ENCODE data around the gene VPS41.

The VPS41 gene

DNA sequence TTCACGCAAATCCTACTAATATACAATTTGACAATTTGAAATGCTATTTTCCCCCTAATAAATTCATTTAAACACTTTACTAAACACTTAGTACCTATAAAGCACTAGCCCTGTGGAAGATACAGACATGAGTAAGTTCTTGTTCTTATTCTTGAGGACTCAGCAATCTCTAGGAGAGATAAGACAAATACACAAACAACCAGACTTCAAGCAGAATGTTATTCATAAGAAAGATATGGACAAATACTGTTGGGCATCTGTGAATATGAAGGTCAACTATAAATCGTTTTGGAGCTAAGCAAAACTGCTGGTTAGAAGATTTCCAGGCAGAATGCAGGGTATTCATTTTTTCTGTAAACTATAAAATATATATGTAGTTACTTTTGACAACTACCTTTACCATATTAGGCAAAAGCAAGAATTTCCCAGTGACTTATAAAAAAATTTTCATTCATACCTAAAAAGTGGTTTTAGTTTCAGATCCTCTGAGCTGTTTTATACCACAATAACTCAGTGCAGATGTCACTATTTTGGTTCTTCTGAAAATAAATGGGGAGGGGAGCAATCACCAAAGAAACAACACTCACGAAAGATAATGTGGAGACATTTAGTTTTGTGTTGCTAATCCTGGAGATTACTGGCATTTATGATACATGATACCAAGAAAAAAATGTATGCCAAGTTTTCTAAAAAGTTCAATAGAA is 3.8 kb downstream of the VPS41 start:
- FAIRE-seq = no peak

DNA sequence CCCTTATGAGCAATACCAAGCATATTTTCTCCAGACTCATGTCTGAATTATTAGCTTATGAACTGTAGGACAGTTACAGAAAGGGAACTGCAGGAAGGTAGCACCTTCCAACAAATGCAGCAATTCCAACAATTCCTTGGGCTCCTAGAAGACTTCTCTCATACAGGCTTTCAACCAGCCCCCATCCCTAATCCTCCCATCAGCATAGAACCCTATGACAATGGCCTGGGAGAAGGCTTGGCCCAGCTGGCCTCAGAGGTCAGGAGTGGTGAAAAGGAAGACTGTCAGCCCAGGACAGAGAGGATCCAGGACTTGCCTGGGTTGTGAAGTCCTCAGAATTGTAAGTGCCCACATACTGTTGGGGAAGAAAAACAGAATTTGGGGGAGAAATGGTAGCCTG is 5.9 kb downstream of the VPS41 start:
- FAIRE-seq = no peak

DNA sequence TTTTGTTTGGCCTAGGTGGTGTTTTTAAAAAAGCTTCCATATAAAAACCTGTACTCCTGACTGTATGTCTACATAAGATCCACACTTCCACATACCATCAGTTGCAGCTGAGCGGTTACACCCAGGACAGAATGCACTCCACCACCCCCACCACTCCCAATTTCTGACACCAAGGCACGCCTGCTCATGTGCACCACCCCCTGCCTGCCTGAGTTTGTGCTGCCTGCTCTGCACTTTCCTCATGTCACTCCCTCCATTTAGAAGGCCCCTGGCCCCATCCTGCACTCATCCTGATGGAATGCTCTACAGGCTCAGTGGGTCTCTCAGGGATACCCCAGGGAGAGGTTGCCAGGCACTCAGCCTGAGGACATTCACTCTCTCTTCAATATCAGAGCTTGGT is 6.5 kb downstream of the VPS41 start:
- FAIRE-seq = no peak

DNA sequence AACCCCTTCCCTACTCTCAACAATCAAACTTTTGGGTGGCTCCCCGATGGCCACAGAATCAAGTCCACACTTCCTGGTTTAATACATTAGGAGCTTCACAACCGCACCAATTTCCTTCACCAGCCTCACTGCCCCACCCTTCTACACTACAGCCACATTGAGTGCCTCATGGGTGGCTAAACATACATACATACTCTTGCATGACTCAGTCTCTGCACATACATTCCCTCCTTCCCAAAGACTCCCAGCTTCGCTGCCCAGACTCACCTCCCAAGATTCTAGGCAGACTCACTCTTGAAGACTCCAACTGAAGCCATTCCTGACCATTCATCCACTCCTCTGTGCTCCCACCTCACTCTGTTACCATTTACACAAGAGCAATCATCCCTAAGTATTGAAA is 15.9 kb downstream of the VPS41 start:
- FAIRE-seq = no peak

DNA sequence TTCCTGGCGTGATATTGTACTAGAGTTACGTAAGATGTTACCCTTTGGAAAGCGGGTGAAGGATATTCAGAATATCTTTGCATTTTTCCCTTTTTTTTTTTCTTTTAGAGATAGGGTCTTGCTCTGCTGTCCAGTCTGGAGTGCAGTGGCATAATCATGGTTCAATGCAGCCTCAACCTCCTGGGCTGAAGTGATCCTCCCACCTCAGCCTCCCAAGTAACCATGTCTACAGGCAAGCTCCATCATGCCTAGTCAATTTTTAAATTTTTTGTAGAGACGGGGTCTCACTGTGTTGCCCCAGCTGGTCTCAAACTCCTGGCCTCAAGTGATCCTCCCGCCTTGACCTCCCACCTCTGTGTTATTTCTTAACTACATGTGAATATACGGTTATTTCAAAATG is 18.4 kb downstream of the VPS41 start:
- FAIRE-seq = no peak

DNA sequence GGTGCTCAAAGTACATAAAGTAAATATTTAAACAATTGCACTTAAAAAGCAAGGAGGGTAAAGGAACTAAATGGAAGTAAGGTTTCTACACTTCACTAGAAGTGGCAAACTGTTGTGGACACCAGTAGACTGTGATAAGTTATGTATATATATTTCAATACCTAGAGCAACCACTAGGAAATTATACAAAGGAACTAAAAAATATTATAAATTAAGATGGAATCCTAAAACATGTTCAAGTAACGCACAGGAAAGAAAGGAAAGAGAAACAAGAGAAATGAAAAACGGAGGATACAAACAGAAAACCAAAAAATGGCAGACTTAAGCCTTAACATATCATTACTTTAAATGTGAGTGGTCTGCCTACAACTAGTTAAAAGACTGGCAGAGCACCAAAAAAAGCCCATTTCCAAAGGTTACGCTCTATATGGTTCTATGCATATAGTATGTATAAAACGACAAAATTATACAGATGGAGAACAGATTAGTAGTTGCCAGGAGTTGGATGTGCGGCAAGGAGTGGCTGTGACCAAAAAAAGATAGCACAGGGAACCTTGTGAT is 19.0 kb downstream of the VPS41 start:
- no peak for FAIRE-seq

- FAIRE-seq = no peak
These were observed 19.9 kb downstream of the VPS41 start for GRCh38 chr7:38889079-38889478.

- FAIRE-seq = no peak
These were observed 22.7 kb downstream of the VPS41 start for GRCh38 chr7:38886265-38886664.

- FAIRE-seq = no peak
These were observed 25.3 kb downstream of the VPS41 start for GRCh38 chr7:38883706-38884105.

GRCh38 chr7:38881947-38882684 is 26.9 kb downstream of the VPS41 start:
- FAIRE-seq = no peak

- no peak for FAIRE-seq
These were observed 28.0 kb downstream of the VPS41 start for GRCh38 chr7:38881015-38881414.

DNA sequence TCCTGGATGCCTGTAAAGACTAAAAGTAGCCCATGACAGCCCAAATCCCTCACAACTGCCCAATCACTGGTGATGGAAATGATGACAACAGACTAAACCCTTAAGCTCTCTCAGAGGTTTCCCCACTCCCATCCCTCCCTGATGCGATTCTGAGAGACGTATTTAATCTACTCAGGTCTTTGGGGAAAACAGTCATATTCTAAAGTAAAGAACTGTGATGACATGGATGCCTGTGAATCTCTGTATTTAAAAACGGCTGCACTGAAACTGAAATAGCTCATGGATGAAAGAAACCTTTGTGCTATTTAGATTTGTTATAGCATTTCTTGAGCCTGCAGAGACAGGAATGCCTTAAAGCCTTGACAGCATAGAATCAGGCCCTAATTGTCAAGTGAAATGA is 28.5 kb downstream of the VPS41 start:
- FAIRE-seq = no peak

- FAIRE-seq = no peak
These were observed 29.0 kb downstream of the VPS41 start for GRCh38 chr7:38880035-38880434.

- no peak for FAIRE-seq
These were observed 30.1 kb downstream of the VPS41 start for GRCh38 chr7:38878694-38879457.

- no peak for FAIRE-seq
These were observed 35.6 kb downstream of the VPS41 start for GRCh38 chr7:38873433-38873832.

- FAIRE-seq = no peak
These were observed 36.8 kb downstream of the VPS41 start for GRCh38 chr7:38872202-38872601.

- FAIRE-seq = no peak
These were observed 38.8 kb downstream of the VPS41 start for GRCh38 chr7:38870147-38870546.

DNA sequence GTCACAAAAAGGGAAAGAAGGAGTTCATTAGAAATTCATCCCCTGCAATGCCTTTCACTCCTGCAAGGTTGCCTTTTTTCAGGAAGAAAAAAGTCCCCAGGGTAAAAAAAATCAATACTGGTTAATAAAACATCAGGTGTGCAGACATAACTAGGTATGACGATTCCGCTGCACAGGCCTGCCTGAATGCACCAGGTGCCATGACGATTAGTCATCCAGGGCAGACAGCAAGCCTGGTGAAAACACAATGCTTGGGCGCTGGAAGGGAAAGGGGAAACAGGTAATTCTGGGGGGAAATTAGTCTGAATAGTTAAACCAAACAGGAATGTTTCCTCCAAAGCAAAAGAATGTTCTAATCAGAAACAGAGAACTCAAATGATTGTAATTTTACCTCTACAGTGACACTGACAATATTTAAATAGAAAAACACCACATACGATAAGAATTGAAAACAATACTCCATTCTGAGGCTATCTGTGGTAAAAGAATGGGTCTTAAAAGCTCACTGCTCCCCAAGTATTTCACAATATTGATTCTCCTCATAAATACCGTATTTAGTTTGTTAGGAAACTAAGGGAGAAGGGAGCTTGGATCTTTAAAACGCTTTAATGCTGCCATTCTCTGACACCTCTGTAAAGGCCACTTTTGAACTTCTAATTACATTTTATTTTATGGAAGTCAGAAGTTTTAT is 45.2 kb downstream of the VPS41 start:
- FAIRE-seq = no peak

DNA sequence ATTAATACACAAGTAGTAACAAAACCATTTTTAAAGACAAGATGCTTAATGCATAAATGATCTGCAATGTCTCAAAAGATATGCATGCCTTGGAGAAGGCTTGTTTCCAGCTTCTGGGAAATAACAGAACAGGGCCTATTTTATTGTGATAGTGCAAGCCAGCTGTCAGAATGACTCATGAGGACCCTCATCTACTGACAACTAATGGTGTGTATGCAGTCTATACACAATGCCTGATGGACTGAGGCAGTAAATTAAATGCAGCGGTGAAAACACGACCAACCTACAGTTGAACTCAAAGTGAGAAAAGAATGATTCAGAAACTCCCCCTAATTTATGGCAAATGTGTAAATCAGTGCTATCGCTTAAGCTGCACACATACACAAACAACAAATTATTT is 46.3 kb downstream of the VPS41 start:
- no peak for FAIRE-seq

- FAIRE-seq = no peak
These were observed 50.6 kb downstream of the VPS41 start for GRCh38 chr7:38858259-38858884.

- FAIRE-seq = no peak
These were observed 53.1 kb downstream of the VPS41 start for GRCh38 chr7:38855867-38856266.

DNA sequence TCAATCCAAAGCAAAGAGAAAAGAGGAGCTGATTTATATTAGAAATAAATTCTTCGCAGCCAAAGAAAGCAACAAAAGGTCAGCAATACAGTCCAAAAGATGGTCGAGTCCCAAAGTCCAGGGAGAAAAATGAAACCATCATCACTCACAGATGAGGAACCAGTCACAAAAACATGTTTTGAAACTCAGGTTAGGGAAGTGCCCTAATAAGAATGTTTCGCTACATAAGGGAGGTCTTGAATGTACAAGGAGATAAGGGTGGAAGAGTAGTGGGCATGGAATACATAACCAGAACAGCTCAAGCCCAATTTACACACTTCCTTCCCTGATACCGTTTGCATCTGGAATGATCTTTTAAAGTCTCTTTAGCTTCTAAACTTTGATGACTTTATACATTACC is 53.6 kb downstream of the VPS41 start:
- FAIRE-seq = no peak

Measured in colon (tissue), 2 donors.